GM21528 (cell line): ENCODE measurements around the gene CACNA2D2.

Experiments
- ATAC-seq: cut with Tn5 transposase; IDR thresholded peaks from one replicate; pipeline ENCODE4 v1.9.1; 2021; ENCODE audit warnings: mild to moderate bottlenecking, moderate library complexity; ENCODE audit not compliant: unreplicated experiment, low FRiP score

The CACNA2D2 gene

DNA sequence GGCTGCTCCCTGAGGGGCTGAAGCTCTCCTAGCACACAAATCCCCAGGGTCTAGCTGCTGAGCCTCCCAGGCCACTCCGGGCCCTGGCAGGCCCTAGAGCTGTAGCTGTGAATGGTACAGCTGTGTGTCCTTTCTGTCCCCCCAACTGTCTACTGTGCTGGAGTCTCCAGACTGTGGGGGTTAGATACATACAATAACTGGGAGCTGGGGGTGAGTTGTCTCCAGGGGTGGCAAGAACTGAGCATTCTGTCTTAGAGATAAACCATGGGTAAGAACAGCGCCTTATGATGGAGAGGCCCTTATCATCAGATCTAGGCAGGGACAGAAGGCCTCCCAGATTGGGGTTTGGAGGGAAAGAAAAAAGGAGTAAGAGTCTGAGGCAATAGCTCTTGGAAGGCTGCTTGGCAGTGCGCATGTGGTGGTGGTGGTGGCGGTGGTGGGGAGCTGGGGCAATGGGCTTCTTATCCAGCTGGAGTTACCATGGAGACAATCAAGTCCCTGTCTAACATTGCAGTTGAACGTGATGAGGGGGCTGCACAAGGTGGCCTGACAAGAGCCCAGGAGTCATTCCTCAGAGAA is 149.2 kb downstream of the CACNA2D2 start:
- no peak for ATAC-seq

DNA sequence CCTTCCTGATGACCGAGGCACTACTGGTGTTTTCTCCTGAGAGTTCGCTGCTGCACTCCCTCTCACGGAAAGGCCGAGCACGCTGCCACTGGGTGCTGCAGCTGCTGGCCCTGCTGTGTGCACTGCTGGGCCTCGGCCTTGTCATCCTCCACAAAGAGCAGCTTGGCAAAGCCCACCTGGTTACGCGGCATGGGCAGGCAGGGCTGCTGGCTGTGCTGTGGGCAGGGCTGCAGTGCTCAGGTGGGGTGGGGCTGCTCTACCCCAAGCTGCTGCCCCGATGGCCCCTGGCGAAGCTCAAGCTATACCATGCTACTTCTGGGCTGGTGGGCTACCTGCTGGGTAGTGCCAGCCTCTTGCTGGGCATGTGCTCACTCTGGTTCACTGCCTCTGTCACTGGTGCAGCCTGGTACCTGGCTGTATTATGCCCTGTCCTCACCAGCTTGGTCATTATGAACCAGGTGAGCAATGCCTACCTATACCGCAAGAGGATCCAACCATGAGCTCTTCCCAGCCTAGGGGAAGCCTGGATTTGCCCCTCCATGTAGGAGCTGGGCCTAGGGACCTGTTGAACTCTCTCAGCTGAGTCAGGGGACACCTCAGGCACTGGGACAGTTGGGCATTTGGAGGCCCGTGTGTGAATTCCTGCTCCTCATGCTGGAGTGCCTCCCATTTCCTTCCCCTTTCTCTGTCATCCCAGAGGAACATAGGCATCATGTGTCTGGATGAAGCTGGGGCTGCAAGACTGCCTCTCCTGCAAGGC is 150.0 kb downstream of the CACNA2D2 start:
- ATAC-seq = no peak

DNA sequence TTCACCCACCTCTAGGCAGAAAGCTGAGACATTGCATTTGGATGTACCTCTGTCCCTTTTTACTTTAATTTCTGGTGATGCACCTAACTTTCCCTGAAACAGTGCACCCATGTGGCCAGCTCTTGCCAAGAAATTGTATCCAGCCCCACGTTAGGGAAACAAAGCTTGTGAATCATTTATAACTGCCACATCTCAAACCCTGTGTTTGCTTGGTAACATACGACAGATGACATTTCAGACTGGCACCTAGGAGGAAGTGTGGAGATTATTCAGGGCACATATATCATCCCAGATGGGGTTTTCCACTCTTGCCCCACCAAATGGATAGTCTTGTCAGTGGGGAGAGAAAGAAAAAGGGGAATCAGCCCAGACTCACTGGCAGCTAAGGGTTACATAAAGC is 150.7 kb downstream of the CACNA2D2 start:
- ATAC-seq = no peak

DNA sequence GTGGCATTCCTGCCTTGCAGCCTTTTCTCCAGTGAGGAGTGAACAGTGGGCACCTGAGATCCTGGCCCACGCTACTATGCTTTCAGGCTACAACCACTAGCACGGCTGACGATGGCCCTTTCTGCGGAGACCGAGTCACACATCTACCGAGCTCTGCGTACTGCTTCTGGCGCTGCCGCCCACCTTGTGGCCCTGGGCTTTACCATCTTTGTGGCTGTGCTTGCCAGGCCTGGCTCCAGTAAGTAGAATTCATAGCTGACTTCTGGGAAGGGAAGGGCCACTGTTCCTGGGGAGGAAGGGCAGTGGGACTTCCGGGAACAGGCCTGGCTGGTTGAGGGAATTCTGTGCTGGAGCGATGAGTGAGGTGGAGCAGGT is 152.1 kb downstream of the CACNA2D2 start:
- ATAC-seq = no peak

DNA sequence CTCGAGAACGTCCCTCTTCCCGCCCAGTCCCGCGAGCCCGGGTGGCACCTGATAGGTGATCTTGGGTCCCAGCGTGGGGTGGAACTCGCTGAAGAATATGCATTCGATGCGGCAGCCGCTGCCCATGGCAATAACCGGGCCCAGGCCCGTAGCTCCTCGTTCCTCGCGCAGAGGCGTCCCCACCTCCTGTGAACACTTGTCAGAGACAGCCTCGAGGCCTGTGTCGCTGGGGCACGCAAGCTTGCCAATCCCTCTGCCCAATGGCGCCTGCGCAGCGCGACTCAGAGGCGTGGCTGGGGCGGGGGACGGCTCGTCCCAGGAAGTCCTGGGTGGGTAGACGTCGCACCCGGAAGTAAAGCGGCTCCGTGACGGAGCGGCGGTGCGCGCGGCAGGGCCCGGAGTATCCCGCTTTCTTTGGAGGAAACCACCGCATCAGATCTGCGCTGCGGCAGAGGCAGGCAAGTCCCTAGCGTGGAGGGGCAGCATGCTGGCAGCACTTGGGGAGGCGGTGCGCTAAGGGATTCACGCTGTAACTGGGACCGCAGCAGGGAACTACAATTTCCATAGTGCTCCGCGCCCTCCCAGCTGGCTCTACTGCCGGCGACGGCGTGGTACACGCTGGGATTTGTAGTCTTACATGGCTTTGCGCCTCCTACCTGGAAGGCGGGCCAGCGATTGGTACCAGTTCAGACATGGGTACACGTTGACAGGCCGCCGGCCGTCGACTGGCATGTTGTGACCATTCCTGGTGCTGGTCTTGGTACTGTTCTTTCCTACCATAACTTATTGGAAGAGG is 152.7 kb downstream of the CACNA2D2 start, which contains the start of the genes CYB561D2 and NPRL2:
TSS of gene CYB561D2 (plus strand) at position 336 of the 796 bp plus-strand sequence. CDS start 572 bp downstream, outside the sequence.
TSS of gene NPRL2 (minus strand) at position 249 of the 796 bp plus-strand sequence. CDS start at position 126, 123 bp downstream.
- ATAC-seq = peak; percentile 79

DNA sequence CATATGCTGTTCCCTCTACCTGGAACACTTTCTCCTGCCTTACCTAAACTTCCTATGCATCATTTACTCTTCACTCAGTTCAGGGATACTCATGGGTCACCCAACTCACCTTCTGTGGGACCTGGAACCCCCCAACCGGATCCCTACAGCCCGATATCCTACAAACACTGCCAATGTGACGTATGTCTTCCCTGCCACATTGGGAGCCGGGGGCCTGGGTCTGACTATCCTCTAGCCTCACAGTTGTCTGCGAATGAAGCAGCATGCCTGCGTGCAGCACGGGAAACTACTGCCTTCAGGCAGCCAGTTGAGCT is 153.3 kb downstream of the CACNA2D2 start:
- no peak for ATAC-seq

DNA sequence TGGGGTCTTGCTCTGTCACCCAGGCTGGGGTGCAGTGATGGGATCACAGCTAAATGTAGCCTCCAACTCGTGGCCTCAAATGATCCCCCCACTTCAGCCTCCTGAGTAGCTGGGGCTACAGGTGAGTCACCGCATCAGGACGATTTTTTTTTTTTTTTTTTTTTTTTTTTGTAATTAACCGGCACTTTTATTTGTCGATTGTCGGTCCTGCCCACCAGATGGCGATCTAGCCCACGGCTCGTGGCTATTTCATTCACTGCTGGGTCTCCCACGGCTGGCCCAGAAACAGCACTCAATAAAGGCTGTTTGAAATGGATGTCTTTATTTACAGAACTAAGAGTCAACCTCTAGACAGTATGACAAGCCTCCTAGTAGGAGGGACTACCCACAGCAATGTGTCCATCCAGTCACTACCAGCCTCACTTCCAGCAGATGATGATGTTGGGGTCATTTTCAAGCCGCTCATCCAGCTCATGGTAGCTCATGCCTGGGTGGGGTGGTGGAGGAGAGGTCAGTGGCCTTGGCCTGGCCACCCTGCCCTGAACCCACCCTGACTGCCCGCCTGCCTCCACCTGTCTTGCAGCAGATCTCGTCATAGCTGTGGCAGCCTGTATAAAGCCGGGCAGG is 156.1 kb downstream of the CACNA2D2 start:
- ATAC-seq = no peak

DNA sequence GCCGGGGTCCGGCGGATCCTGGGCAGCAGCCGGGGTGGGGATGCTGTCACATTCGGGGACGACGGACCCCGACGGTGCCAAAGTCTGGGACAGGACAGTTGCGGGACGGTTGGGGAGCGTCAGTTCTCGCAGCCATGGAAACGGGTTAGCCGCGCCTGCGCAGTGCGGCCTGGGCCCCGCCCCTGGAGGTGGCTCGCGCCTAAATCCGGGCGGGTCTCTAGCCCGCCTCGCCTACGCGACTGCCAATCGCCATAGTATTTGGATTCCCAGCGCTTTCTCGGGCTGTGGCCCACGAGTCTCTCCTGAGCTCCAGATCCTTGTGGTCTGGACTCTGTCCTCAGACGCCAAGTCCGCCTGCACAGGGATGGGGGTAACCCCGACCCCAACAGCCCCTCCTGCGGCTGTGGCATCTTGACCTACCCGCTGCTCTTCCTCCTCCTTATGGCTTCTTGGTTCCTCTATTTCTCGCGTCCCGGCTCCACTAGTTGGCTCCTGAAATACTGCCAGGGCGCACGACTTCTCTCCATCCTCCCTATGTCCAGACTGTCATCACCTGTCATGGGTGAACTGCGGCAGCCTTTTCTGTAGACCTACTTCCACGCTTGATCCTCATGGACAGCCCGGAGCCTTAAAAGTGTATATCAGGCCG is 157.7 kb downstream of the CACNA2D2 start, which contains the start of gene ZMYND10:
TSS of gene ZMYND10 (minus strand) at position 147 of the 649 bp plus-strand sequence. CDS start 153 bp downstream, outside the sequence.
- no peak for ATAC-seq

DNA sequence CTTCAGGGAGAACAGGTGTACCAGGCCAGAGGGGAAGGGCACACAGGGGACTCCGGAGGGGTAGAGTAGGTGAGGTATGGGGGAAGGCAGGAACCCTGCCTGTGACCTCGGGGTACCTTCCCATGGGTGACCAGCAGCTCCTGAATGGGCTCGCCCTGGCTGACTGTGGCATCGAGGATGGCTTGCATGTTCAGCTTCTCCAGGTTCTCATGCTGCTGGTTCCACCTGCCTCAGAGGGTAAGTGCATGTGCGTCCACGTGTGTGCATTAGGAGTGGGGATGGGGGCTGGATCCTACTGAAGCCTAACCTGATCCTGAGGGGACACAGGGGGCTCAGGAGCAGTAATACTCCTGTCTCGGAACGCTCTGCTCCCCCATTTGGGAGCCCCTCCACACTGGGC is 158.4 kb downstream of the CACNA2D2 start:
- no peak for ATAC-seq

DNA sequence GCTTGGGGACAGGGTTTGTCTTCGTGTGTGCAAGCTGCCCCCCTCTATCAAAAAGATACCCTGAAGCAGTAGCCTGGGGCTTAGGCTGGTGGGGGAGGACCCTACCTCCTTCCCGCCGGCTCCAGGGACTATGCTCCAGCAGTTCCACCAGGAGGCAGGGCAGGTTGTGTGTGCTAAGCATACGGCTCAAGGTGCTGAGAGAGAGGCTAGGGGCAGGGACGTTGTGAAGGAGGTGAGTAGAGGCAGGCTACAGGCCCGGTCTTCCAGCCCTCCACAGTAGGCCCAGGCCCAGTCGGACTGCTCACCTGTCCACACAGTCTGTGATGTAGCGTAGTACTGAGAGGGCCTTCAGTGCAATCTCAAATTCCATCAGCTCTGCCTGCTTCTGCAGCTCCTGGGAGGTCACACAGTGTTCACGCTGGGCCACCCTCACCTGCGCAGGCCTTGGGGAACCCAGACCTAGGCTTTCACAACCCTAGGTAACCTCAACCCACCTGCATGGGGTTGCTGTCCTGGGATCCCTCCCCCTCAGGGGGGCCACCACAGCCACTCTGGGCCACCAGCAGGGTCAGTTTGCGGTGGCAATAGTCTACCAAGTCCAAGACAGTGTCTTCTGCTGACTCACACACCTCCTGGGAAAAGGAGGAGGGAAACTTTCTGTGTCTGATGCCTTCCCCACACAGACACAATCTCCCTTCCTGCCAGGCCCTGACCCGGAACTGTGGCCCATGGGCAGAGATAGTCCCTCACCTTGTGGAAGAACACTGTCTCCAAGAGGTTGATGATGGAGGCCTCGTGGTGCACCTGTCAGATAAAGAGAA is 160.4 kb downstream of the CACNA2D2 start:
- ATAC-seq = no peak

DNA sequence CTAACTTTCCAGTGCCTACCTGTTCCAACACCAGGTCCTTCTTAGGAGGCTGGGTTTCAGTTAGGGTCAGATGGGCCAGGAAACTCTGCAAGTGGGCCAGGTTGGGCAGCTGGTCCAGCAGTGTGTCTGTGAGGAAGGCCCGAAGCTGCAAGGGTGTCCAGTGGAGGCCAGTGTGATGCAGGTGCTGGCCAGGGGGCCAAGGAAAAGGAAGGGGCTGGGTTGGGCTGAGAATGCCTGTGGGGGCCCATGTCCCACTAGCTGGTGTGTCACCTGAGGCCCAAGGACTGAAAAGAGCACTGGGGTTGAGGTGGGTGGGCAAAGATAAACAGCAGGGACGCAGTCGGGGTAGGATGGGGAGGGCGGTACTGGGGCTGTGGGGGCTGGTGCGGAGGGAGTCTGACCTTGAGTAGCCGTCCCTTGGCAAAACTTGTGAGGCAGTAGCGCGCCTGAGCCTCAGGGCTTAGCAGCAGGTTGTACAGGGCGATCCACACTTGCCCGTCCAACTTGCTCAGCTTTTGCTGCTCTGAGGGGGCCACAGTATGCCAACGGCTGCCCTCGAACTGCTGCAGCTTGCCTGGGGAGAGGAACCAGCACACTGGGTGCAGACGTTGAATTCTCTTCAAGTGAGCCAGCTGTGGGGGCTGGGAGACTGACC is 161.3 kb downstream of the CACNA2D2 start:
- no peak for ATAC-seq

DNA sequence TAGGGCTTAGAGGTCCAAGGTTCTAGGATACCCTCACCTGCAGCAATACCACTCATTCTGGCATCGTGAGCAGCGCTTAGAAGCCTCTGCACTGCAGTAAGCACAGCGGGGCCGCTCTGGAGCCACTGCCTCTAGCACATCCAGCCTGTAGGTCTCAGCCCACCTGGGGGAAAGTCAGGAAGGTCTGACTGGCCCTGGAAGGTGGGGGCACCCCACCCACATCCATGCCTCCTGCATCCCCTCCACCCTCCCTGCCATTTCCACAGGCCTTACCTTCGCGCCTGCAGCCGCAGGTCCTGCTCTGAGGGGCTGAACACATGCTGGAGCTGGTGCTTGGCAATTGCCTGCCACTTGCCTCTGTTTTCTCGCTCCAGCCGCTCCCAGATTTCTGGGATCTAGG is 161.9 kb downstream of the CACNA2D2 start:
- ATAC-seq = no peak

DNA sequence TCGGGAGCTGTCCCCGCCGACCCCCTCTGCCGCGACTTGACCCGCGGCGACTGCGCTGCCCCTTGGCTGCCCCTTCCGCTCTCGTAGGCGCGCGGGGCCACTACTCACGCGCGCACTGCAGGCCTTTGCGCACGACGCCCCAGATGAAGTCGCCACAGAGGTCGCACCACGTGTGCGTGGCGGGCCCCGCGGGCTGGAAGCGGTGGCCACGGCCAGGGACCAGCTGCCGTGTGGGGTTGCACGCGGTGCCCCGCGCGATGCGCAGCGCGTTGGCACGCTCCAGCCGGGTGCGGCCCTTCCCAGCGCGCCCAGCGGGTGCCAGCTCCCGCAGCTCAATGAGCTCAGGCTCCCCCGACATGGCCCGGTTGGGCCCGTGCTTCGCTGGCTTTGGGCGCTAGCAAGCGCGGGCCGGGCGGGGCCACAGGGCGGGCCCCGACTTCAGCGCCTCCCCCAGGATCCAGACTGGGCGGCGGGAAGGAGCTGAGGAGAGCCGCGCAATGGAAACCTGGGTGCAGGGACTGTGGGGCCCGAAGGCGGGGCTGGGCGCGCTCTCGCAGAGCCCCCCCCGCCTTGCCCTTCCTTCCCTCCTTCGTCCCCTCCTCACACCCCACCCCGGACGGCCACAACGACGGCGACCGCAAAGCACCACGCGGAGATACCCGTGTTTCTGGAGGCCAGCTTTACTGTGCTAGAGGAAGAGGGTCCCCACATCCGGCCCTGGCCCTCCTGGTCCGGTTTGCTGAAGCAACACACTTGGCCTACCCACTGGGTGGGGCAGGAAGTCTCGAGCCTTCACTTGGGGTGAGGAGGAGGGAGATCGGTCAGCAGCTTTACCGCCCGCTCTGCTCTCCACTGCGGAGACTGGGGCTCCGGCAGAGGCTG is 162.7 kb downstream of the CACNA2D2 start, which contains the start of gene RASSF1:
TSS of gene RASSF1 (minus strand) at position 389 of the 882 bp plus-strand sequence. CDS start at position 358, 31 bp downstream.
- ATAC-seq = peak; percentile 23

DNA sequence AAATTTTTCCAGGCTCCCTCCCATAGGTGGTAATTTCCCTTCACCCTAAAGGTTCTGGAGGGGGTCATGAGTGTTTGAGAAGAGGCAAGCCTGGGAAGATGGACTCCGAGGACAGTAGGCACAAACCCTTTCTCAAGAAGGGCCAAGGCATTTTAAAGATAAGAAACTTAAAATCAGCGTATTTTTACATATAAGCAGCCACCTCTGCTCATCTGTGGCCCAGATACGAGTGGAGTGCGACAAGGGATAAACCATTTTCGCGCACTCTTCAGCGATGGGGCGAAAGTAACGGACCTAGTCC is 163.3 kb downstream of the CACNA2D2 start:
- no peak for ATAC-seq

DNA sequence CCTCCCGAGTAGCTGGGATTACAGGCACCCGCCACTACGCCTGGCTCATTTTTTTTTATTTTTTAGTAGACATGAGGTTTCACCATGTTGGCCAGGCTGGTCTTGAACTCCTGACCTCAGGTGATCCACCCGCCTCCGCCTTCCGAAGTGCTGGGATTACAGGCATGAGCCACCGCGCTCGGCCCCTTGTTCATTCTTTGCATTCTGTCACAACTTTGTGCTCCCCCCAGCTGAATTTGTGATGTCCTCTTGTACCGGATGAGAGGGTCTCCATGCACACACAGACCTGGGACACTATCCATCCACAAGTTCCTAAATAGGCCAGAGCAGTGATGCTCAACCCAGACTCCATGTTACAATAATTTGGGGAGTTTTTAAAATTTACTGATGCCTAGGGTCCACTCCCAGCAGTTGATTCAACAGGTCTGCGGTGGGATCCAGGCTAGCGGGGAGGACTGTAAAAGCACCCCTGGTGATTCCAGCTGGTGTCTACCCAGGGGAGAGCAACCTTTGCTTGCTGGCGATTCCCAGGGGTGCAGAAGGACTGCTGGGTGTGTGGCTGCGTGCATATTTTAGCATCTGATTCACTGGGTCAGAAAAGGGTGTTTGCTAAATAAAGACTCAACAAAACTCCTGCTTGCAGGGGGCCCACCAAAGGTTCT is 163.8 kb downstream of the CACNA2D2 start:
- ATAC-seq = no peak

DNA sequence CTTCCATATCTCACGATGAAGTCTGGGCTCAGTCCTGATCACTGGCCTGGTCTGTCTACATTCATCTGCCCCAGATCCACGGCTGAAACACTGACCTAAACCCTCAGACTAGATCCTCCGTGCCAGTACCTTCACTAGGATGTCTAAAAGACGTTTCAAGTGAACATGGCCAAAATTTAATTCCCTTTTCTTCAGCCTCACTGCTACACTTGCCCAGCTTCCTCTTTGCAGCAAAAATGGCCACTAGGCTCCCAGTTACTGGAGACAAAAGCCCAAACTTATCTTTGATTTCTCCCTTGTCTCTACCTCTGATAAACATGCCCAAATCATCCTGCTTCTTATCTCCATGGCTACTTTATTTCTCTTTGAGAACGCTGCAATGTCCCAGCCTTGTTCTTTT is 164.5 kb downstream of the CACNA2D2 start:
- ATAC-seq = no peak

DNA sequence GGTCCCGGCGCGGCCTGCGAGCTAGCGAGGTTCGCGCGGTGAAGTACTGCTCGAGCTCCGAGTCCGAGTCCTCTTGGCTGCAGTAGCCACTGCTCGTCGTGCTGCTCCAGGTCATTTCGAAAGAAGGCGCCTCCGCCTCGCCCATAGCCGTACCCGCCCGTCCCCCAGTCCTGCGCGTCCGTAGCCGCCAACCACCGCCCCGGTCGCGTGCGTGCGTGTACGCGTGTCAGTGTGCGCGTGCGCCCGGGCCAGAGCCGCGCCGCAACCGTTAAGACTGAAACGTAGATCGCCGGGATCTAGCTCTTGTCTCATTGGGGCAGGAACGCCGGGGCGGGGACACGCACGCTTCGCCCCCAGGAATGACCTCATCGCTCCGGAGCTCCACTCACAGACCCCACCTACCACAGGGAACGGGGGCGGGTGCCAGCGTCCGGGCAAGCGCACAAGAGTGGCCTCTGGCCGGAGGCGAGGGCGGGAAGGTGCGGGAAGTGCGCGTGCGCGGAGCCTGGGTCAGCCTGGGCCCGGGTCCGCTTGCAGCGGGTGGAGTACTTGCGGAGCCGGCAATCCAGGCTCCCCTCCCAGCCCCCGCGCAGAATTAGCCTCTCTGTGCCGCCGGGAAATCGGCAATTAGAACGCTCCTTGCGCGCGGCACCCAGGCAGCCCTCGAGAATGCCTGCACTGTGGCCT is 166.1 kb downstream of the CACNA2D2 start:
- ATAC-seq = peak; percentile 70
